ENCODE measurements around the gene DMXL1. TPM values are rescaled to one million over a fixed set of nuclear protein-coding genes. Genes with fewer than 3 reads are reported as not detected.
A peak's percentile ranks its signal among the peaks of the same experiment; 100 is the strongest.

Gene DMXL1
- total RNA-seq, 2 donors from 2014 or later: 47.8 to 51.8 TPM

GRCh38 chr5:119067450-119067849 lies 3.4 kb upstream of the DMXL1 start:
- no peaks in the 10 kb centered on the region for H3K36me3 Mint-ChIP-seq (ENCODE audit: low read depth)
- TF ChIP-seq, protein P1, sequence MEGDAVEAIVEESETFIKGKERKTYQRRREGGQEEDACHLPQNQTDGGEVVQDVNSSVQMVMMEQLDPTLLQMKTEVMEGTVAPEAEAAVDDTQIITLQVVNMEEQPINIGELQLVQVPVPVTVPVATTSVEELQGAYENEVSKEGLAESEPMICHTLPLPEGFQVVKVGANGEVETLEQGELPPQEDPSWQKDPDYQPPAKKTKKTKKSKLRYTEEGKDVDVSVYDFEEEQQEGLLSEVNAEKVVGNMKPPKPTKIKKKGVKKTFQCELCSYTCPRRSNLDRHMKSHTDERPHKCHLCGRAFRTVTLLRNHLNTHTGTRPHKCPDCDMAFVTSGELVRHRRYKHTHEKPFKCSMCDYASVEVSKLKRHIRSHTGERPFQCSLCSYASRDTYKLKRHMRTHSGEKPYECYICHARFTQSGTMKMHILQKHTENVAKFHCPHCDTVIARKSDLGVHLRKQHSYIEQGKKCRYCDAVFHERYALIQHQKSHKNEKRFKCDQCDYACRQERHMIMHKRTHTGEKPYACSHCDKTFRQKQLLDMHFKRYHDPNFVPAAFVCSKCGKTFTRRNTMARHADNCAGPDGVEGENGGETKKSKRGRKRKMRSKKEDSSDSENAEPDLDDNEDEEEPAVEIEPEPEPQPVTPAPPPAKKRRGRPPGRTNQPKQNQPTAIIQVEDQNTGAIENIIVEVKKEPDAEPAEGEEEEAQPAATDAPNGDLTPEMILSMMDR (conservative IDR thresholded peaks at IDR 0.05): no peak
- Histone ChIP-seq H3K27ac (ENCODE audit: low read depth, low read length) (no peak overlapping the region), H3K27me3 (ENCODE audit: control insufficient read depth, insufficient read depth, low read length, poor library complexity, severe bottlenecking) (no peaks in the 10 kb centered on the region), H3K9me3 (ENCODE audit: control insufficient read depth, low read length) (no peaks in the 10 kb centered on the region), H3K4me3 (ENCODE audit: low read length) (no peak overlapping the region), H3K36me3 (ENCODE audit: control insufficient read depth, insufficient read depth, low read length) (no peaks in the 10 kb centered on the region), H3K9ac (ENCODE audit: extremely low read depth, low read length, poor library complexity, severe bottlenecking) (no peak overlapping the region), H3K4me1 (ENCODE audit: control insufficient read depth, insufficient read depth, low read length) (no peaks in the 10 kb centered on the region)
- peaks cover under 1% of the 10 kb centered on the region for H3K4me1 Mint-ChIP-seq
- H3K4me3 Mint-ChIP-seq: no peak overlapping the region
- no peak overlapping the region for H3K27ac Mint-ChIP-seq
- no peaks in the 10 kb centered on the region for H3K27me3 Mint-ChIP-seq (ENCODE audit: insufficient read depth)
- H3K9me3 Mint-ChIP-seq: peaks cover 2% of the 10 kb centered on the region
- 82 to 100% methylated on average over 2 to 4 of the region's 4 CpGs for WGBS, 2 experiments (ENCODE audit: insufficient coverage in 1 of 2, insufficient read length in 1 of 2)
- DNase-seq: no peak

DNA sequence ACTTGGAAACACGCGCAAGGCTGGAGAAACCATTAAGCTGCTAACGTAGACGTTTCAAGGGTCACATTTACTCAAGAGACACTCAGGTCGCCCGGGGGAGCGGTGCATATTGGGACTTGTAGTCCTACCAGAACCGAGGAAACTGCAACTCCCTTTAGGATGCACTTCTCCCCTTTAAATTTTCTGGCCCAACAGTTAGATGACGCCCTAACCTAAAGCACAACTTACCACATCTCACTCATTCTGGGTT lies 384 bp upstream of the DMXL1 start:
- Mint-ChIP-seq H3K36me3 (ENCODE audit: low read depth) (no peaks in the 10 kb centered on the region), H3K4me1 (peaks cover 21% of the 10 kb centered on the region), H3K9me3 (no peaks in the 10 kb centered on the region), H3K27me3 (ENCODE audit: insufficient read depth) (no peaks in the 10 kb centered on the region), H3K4me3 (peak overlapping the region; percentile 75), H3K27ac (peak overlapping the region; percentile 93)
- H3K4me1 ChIP-seq (ENCODE audit: control insufficient read depth, insufficient read depth, low read length): no peaks in the 10 kb centered on the region
- peak overlapping the region; percentile 65 for H3K9ac ChIP-seq (ENCODE audit: extremely low read depth, low read length, poor library complexity, severe bottlenecking)
- TF ChIP-seq, protein P1 (conservative IDR thresholded peaks at IDR 0.05): no peak
- peak overlapping the region; percentile 100 for H3K4me3 ChIP-seq (ENCODE audit: low read length)
- H3K36me3 ChIP-seq (ENCODE audit: control insufficient read depth, insufficient read depth, low read length): no peaks in the 10 kb centered on the region
- DNase-seq: no peak
- 0% methylated on average over 3 to 9 of the region's 9 CpGs for WGBS, 2 experiments (ENCODE audit: insufficient coverage in 1 of 2, insufficient read length in 1 of 2)
- no peaks in the 10 kb centered on the region for H3K9me3 ChIP-seq (ENCODE audit: control insufficient read depth, low read length)
- peak overlapping the region; percentile 62 for H3K27ac ChIP-seq (ENCODE audit: low read depth, low read length)
- no peaks in the 10 kb centered on the region for H3K27me3 ChIP-seq (ENCODE audit: control insufficient read depth, insufficient read depth, low read length, poor library complexity, severe bottlenecking)

DNA sequence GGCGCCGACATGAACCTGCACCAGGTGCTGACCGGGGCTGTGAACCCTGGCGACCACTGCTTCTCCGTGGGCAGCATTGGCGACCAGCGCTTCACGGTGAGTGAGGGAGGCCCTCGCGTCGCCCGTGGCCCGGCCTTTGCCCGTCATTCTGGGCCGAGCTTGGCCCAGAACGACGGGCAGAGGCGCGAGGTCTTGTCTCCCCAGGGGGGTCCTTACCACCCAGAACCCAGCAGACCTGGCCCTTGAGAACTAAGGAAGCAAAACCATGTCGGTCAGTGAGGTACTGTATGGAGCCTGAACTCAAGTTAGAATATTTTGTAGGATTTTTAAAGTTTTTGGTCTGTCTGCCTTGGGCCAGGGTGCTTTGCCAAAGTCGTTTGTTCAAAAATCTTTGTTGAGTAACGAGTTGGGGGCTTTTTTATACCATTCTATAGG lies 691 bp downstream of the DMXL1 start:
- no peaks in the 10 kb centered on the region for H3K9me3 Mint-ChIP-seq
- H3K27me3 ChIP-seq (ENCODE audit: control insufficient read depth, insufficient read depth, low read length, poor library complexity, severe bottlenecking): no peaks in the 10 kb centered on the region
- H3K4me1 Mint-ChIP-seq: peaks cover 26% of the 10 kb centered on the region
- H3K27me3 Mint-ChIP-seq (ENCODE audit: insufficient read depth): no peaks in the 10 kb centered on the region
- peak overlapping the region; percentile 75 for H3K4me3 Mint-ChIP-seq
- peak overlapping the region; percentile 74 for H3K27ac Mint-ChIP-seq
- no peaks in the 10 kb centered on the region for H3K9me3 ChIP-seq (ENCODE audit: control insufficient read depth, low read length)
- WGBS, 2 experiments (ENCODE audit: insufficient coverage in 1 of 2, insufficient read length in 1 of 2): 0% methylated on average over 12 to 22 of the region's 22 CpGs
- H3K4me1 ChIP-seq (ENCODE audit: control insufficient read depth, insufficient read depth, low read length): no peaks in the 10 kb centered on the region
- peak overlapping the region; percentile 67 for H3K27ac ChIP-seq (ENCODE audit: low read depth, low read length)
- no peaks in the 10 kb centered on the region for H3K36me3 Mint-ChIP-seq (ENCODE audit: low read depth)
- no peaks in the 10 kb centered on the region for H3K36me3 ChIP-seq (ENCODE audit: control insufficient read depth, insufficient read depth, low read length)
- peak overlapping the region; percentile 91 for H3K9ac ChIP-seq (ENCODE audit: extremely low read depth, low read length, poor library complexity, severe bottlenecking)
- H3K4me3 ChIP-seq (ENCODE audit: low read length): peak overlapping the region; percentile 100
- TF ChIP-seq, protein P1 (conservative IDR thresholded peaks at IDR 0.05): no peak
- no peak for DNase-seq

Data from endodermal cell (in vitro differentiated cells).